H1 (cell line): ENCODE results near the gene NEMF. TPM values are rescaled to one million over a fixed set of nuclear protein-coding genes. Genes with fewer than 3 reads are reported as not detected.

Source experiments
- BRCA1 ChIP-seq: IDR thresholded peaks from 2 replicates; pipeline ENCODE4 v1.6.1; 2012; ENCODE audit warnings: low read depth, low read length, improper control_type of control experiment
- CHD7 ChIP-seq: fragments of 300-600 bp; sonication (generic); IDR thresholded peaks from 2 replicates; pipeline ENCODE4 v1.7.1; 2012; ENCODE audit warnings: low read length, moderate library complexity, mild to moderate bottlenecking, inconsistent platforms; ENCODE audit not compliant: insufficient replicate concordance
- SIN3A ChIP-seq, 2 experiments: IDR thresholded peaks in 1 of 2; conservative IDR thresholded peaks in 1 of 2; 2 replicates each; pipeline ENCODE4 v1.6.1; 2011 to 2012; ENCODE audit warnings: low read length in 2 of 2, improper control_type of control experiment in 1 of 2, low read depth in 1 of 2, mild to moderate bottlenecking in 1 of 2
- SP1 ChIP-seq: IDR thresholded peaks from 2 replicates; pipeline ENCODE4 v1.6.1; 2011; ENCODE audit warnings: low read depth, low read length
- polyA plus RNA-seq, 7 experiments: library from polyadenylated mRNA; depleted of rRNA in 3 of 7; stranded (reverse) in 5 of 7; unstranded in 2 of 7; fragments of >200 nt in 5 of 7; fragments of 200-250 nt in 2 of 7; gene quantifications; 1 replicate in 5 of 7; 2 replicates in 1 of 7; 4 replicates in 1 of 7; pipeline versions ENCODE4 v1.2.1 to v1.2.3, GENCODE V29; 2011 to 2013; ENCODE audit warnings: missing spikeins in 2 of 7, mixed read lengths in 2 of 7
- total RNA-seq: library from RNA; stranded (reverse); fragmentation: NEBNext Ultra II Directional; extraction: Animal tissue kit (Norgen Biotek cat#: 25700); gene quantifications from 2 replicates; pipeline ENCODE4 v1.2.1, GENCODE V29; 2021

Gene NEMF
- total and polyA plus RNA-seq, 2 of the 8 experiments (the other 6 are each of a cell fraction or from before 2014, with no cell fraction given), result 8.3 to 45.5 TPM

- no peak for TF ChIP-seq CHD7
- TF ChIP-seq SIN3A (conservative IDR thresholded peaks at IDR 0.05 in 1 of 2, IDR thresholded peaks at IDR 0.05 in 1 of 2; ENCODE audit: low read depth in 1 of 2, low read length in 2 of 2), result no peak
- no peak for TF ChIP-seq SP1
- no peak for TF ChIP-seq BRCA1
These were observed 56.6 kb downstream of the NEMF start (continued) for GRCh38 chr14:49796025-49796424.
